K562 (cell line): ENCODE data around the gene NAP1L4. TPM values are rescaled to one million over a fixed set of nuclear protein-coding genes. Genes with fewer than 3 reads are reported as not detected.

Experiments used
- BRF2 ChIP-seq: IDR thresholded peaks from 3 replicates; pipeline ENCODE4 v1.6.1; 2011; ENCODE audit warnings: borderline replicate concordance, mild to moderate bottlenecking; ENCODE audit not compliant: insufficient read length, insufficient read depth
- CREB5 ChIP-seq: fragments of 250-450 bp; sonication (Bioruptor Pico); IDR thresholded peaks from 2 replicates; pipeline ENCODE4 v1.5.0; 2020; ENCODE audit warnings: mild to moderate bottlenecking
- DMBX1 ChIP-seq: fragments of 250-450 bp; sonication (Bioruptor Pico); IDR thresholded peaks from 2 replicates; pipeline ENCODE4 v1.8.0; 2022; ENCODE audit warnings: inconsistent platforms, mild to moderate bottlenecking, moderate library complexity, borderline replicate concordance
- DPF2 ChIP-seq: fragments of 450-650 bp; IDR thresholded peaks from 2 replicates; pipeline ENCODE4 v1.6.1; 2016
- EP300 ChIP-seq: IDR thresholded peaks from 2 replicates; pipeline ENCODE4 v1.6.1; 2012; ENCODE audit warnings: low read length, improper control_type of control experiment
- FOSL1 ChIP-seq: fragments of 200-800 bp; sonication (Bioruptor generic); conservative IDR thresholded peaks from 2 replicates; pipeline ENCODE4 v1.6.1; 2016; ENCODE audit warnings: missing genetic modification characterization, missing compliant biosample characterization
- HNRNPUL1 ChIP-seq: fragments of 200-400 bp; formaldehyde crosslinking; IDR thresholded peaks from 2 replicates; pipeline ENCODE4 v1.6.1; 2017; ENCODE audit warnings: low read length
- JUN ChIP-seq, 2 experiments: sonication (generic) in 1 of 2; formaldehyde crosslinking in 1 of 2; IDR thresholded peaks; 2 replicates each; pipeline versions ENCODE4 v1.6.1 to v1.8.0; 2012 to 2022; ENCODE audit warnings: borderline replicate concordance in 2 of 2, mild to moderate bottlenecking in 2 of 2, improper control_type of control experiment in 1 of 2, low read depth in 1 of 2, low read length in 1 of 2, missing genetic modification reagents in 1 of 2
- KDM4B ChIP-seq, 2 experiments: fragments of 450-650 bp in 1 of 2; sonication (generic) in 1 of 2; IDR thresholded peaks; 2 replicates each; pipeline ENCODE4 v1.6.1; 2016 to 2017; ENCODE audit warnings: borderline replicate concordance in 2 of 2, antibody characterized with exemption in 1 of 2, low read depth in 1 of 2, mild to moderate bottlenecking in 1 of 2
- NBN ChIP-seq: fragments of 450-650 bp; IDR thresholded peaks from 2 replicates; pipeline ENCODE4 v1.6.1; 2016; ENCODE audit warnings: low read depth, mild to moderate bottlenecking
- NCOA6 ChIP-seq: fragments of 450-650 bp; IDR thresholded peaks from 2 replicates; pipeline ENCODE4 v1.6.1; 2017; ENCODE audit warnings: mild to moderate bottlenecking
- NR1H2 ChIP-seq: sonication (generic); formaldehyde crosslinking; IDR thresholded peaks from 2 replicates; pipeline ENCODE4 v1.4.0; 2020; ENCODE audit warnings: mild to moderate bottlenecking, missing genetic modification reagents
- POLR2AphosphoS2 ChIP-seq: IDR thresholded peaks from 2 replicates; pipeline ENCODE4 v1.6.1; 2012; ENCODE audit warnings: low read length, improper control_type of control experiment
- POLR2G ChIP-seq: fragments of 200-400 bp; formaldehyde crosslinking; IDR thresholded peaks from 2 replicates; pipeline ENCODE4 v1.6.1; 2017; ENCODE audit warnings: low read depth, mild to moderate bottlenecking, antibody characterized with exemption, low read length, moderate library complexity
- POLR2H ChIP-seq: IDR thresholded peaks from 2 replicates; pipeline ENCODE4 v1.6.1; 2016; ENCODE audit warnings: missing genetic modification characterization, low read depth, mild to moderate bottlenecking, control low read depth, missing compliant biosample characterization, moderate library complexity
- RBM17 ChIP-seq: fragments of 200-400 bp; formaldehyde crosslinking; IDR thresholded peaks from 2 replicates; pipeline ENCODE4 v1.6.1; 2017; ENCODE audit warnings: low read depth, mild to moderate bottlenecking, low read length, borderline replicate concordance
- SMARCC2 ChIP-seq: fragments of 450-650 bp; IDR thresholded peaks from 2 replicates; pipeline ENCODE4 v1.6.1; 2017; ENCODE audit warnings: antibody characterized with exemption, moderate library complexity, mild to moderate bottlenecking, low read depth
- TCF7L2 ChIP-seq: fragments of 150-350 bp; IDR thresholded peaks from 2 replicates; pipeline ENCODE4 v1.6.1; 2016; ENCODE audit warnings: low read depth, mild to moderate bottlenecking, low read length, moderate library complexity
- XRCC5 ChIP-seq: fragments of 200-400 bp; formaldehyde crosslinking; IDR thresholded peaks from 2 replicates; pipeline ENCODE4 v1.6.1; 2017; ENCODE audit warnings: low read depth, mild to moderate bottlenecking, low read length
- ZBTB1 ChIP-seq: sonication (generic); formaldehyde crosslinking; IDR thresholded peaks from 2 replicates; pipeline ENCODE4 v1.8.1; 2023; ENCODE audit warnings: missing genetic modification reagents, low read depth, mild to moderate bottlenecking, borderline replicate concordance
- ZBTB2 ChIP-seq: fragments of 450-650 bp; IDR thresholded peaks from 2 replicates; pipeline ENCODE4 v1.6.1; 2016; ENCODE audit warnings: antibody characterized with exemption
- ZNF12 ChIP-seq: sonication (generic); formaldehyde crosslinking; IDR thresholded peaks from 2 replicates; pipeline ENCODE4 v1.4.0; 2020; ENCODE audit warnings: mild to moderate bottlenecking, missing genetic modification reagents
- ZNF134 ChIP-seq: fragments of 250-450 bp; sonication (Bioruptor Pico); conservative IDR thresholded peaks from 2 replicates; pipeline ENCODE4 v1.4.0; 2020
- ZNF239 ChIP-seq: fragments of 250-450 bp; sonication (Bioruptor Pico); IDR thresholded peaks from 2 replicates; pipeline ENCODE4 v1.4.0; 2020; ENCODE audit warnings: mild to moderate bottlenecking
- ZNF253 ChIP-seq: fragments of 250-450 bp; sonication (Bioruptor Pico); conservative IDR thresholded peaks from 2 replicates; pipeline ENCODE4 v1.6.1; 2021; ENCODE audit warnings: mild to moderate bottlenecking
- ZSCAN32 ChIP-seq: fragments of 450-650 bp; formaldehyde crosslinking; IDR thresholded peaks from 2 replicates; pipeline ENCODE4 v1.4.0; 2020; ENCODE audit warnings: mild to moderate bottlenecking, moderate library complexity
- polyA plus RNA-seq, 8 experiments: library from polyadenylated mRNA; depleted of rRNA in 4 of 8; stranded (reverse) in 5 of 8; unstranded in 3 of 8; fragments of >200 nt; fragmentation: Nextera tagmentation in 2 of 8; fragmentation: Illumina TruSeq in 1 of 8; extraction: Ambion mirVana in 2 of 8; extraction: Trizol in 1 of 8; gene quantifications; 2 replicates each; pipeline versions ENCODE4 v1.2.1 to v1.2.3, GENCODE V29; 2011 to 2014; ENCODE audit warnings: inconsistent platforms in 1 of 8, missing spikeins in 1 of 8
- total RNA-seq, 7 experiments: library from RNA; depleted of rRNA in 6 of 7; stranded (reverse); fragments of >200 nt in 6 of 7; fragmentation: Illumina TruSeq in 2 of 7; extraction: Trizol in 2 of 7; gene quantifications; 2 replicates each; pipeline versions ENCODE4 v1.2.1 to v1.2.3, GENCODE V29; 2011 to 2021; ENCODE audit warnings: low replicate concordance in 1 of 7

Gene NAP1L4
- total and polyA plus RNA-seq, 9 of the 15 experiments (the other 6 are each of a cell fraction or from before 2014, with no cell fraction given) = 34.1 to 237 (median 179) TPM

- TF ChIP-seq POLR2G (peak; percentile 78), ZBTB2 (no peak), BRF2 (no peak), HNRNPUL1 (no peak), ZNF134 (CRISPR knock-in tag) (no peak), ZNF253 (CRISPR knock-in tag) (no peak), NCOA6 (peak; percentile 89), RBM17 (no peak), JUN (IDR thresholded peaks at IDR 0.05; ENCODE audit: borderline replicate concordance, low read depth, low read length) (peak; percentile 66; the same call in 1 of the 2 replicates), JUN (CRISPR knock-in tag; IDR thresholded peaks at IDR 0.05; ENCODE audit: borderline replicate concordance) (no peak), TCF7L2 (no peak), POLR2H (tag) (0 out of 2 replicates have a peak, but pooled peaks have one; percentile 9), ZSCAN32 (no peak), CREB5 (no peak), ZNF12 (CRISPR knock-in tag) (no peak), NR1H2 (CRISPR knock-in tag) (no peak), DPF2 (no peak), ZNF239 (CRISPR knock-in tag) (no peak), POLR2AphosphoS2 (no peak), FOSL1 (tag) (peak; percentile 95), EP300 (no peak), SMARCC2 (peak; percentile 16; the same call in 1 of the 2 replicates), NBN (no peak), ZBTB1 (CRISPR knock-in tag) (no peak), KDM4B (IDR thresholded peaks at IDR 0.05; ENCODE audit: borderline replicate concordance in 2 of 2, low read depth in 1 of 2) (no peak), XRCC5 (0 out of 2 replicates have a peak, but pooled peaks have one; percentile 25), DMBX1 (no peak)
Observed at GRCh38 chr11:2929531-2929949, 62.6 kb downstream of the NAP1L4 start (continued).
